MCF 10A (cell line): ENCODE data around the gene BAIAP3. TPM values are rescaled to one million over a fixed set of nuclear protein-coding genes. Genes with fewer than 3 reads are reported as not detected.

ENCODE experiments used
- BruUV-seq: library from RNA; stranded (reverse); fragments of 400-500 nt; replicated peaks from 2 replicates; lab custom pipeline; 2021; lab: Mats Ljungman, UMichigan
- CTCF ChIA-PET: fragments of 300-600 bp; sonication (Branson Sonifier 250); formaldehyde crosslinking; extraction: SDS; loops from one replicate; lab custom pipeline; 2021; ENCODE audit warnings: antibody characterized with exemption, inconsistent platforms; lab: Yijun Ruan, JAX
- POLR2A ChIA-PET: fragments of 300-600, 350-650 bp; sonication (Branson Sonifier 250); formaldehyde crosslinking; extraction: SDS; loops from one replicate; lab custom pipeline; 2020; ENCODE audit warnings: antibody characterized with exemption, inconsistent platforms; lab: Yijun Ruan, JAX
- DNase-seq: peaks from one replicate; pipeline ENCODE4 v3.0.0-alpha.2; 2018; ENCODE audit not compliant: unreplicated experiment
- H3K27ac Mint-ChIP-seq: one replicate; pipeline ENCODE4 v1.8.0; 2022; ENCODE audit warnings: mild to moderate bottlenecking, low read depth, mixed read lengths; ENCODE audit not compliant: unreplicated experiment
- H3K27me3 Mint-ChIP-seq: one replicate; pipeline ENCODE4 v1.8.0; 2022; ENCODE audit warnings: mixed read lengths; ENCODE audit not compliant: insufficient read depth, unreplicated experiment
- H3K36me3 Mint-ChIP-seq: one replicate; pipeline ENCODE4 v1.8.0; 2022; ENCODE audit warnings: mild to moderate bottlenecking, moderate library complexity, mixed read lengths; ENCODE audit not compliant: insufficient read depth, unreplicated experiment
- H3K4me1 Mint-ChIP-seq: one replicate; pipeline ENCODE4 v1.8.0; 2022; ENCODE audit warnings: mixed read lengths; ENCODE audit not compliant: insufficient read depth, unreplicated experiment
- H3K4me3 Mint-ChIP-seq: one replicate; pipeline ENCODE4 v1.8.0; 2022; ENCODE audit warnings: mild to moderate bottlenecking, moderate library complexity, mixed read lengths; ENCODE audit not compliant: unreplicated experiment
- H3K9me3 Mint-ChIP-seq: one replicate; pipeline ENCODE4 v1.8.0; 2022; ENCODE audit warnings: mixed read lengths; ENCODE audit not compliant: unreplicated experiment
- intact Hi-C: fragments of 100-400 bp; cut with micrococcal nuclease; formaldehyde crosslinking; loops from 2 replicates; pipeline ENCODE4 v1.14.1; 2022
- total RNA-seq: library from RNA; stranded (reverse); gene quantifications from 2 replicates; pipeline ENCODE4 v1.2.3, GENCODE V29; 2022
- TF ChIP-seq, protein P1 (sequence below): fragments of 200-600 bp; IDR thresholded peaks from one replicate; pipeline ENCODE4 v1.8.0; 2022; ENCODE audit warnings: antibody characterized with exemption, mild to moderate bottlenecking; ENCODE audit not compliant: unreplicated experiment

BAIAP3 gene
- total RNA-seq, 1 experiment from 2014 or later: 0.75 TPM

DNA sequence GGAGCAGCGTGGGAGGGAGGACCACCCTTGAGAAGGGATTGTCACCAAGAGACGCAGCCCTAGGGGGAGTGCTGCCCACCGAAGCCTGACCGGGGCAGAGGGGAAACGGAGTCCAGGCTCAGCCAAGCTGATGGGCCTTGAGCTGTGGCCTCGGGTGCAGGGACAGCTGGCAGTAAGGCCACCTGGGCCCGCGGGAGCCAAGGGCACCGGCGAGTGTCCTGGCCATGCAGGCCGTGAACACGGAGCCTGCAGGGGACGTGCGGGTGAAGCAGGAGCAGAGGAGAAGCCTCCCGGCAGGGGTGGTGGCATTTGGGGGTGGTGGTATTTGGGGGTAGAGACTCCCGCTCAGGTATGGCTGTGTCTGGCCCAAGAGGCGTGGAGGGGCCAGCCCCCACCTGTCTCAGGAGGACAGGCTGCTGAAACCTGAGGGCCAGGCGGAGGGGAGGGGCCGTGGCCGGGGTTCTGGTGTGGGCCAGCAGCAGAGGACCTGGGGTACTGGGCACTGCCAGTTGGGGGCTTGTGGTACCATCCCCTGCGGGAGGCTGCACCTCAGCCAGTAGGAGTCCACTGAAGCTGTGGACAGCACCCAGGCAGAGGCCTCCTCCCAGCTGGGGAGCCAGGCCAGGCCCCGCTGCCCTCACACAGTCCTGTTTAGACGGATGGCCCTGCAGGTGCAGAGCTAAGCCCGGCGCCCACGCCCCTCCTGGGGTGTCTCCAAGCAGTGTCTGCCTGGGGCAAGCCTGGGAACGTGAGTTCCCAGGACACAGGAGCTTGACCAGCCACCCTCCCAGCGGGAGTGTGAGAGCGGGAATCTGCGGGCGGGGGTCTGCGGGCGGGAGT is 22.8 kb downstream of the BAIAP3 start:
- Mint-ChIP-seq H3K36me3 (peaks cover 33% of the 10 kb centered on the region), H3K27ac (no peak overlapping the region), H3K4me3 (no peak overlapping the region), H3K9me3 (no peaks in the 10 kb centered on the region), H3K27me3 (no peaks in the 10 kb centered on the region), H3K4me1 (peaks cover 36% of the 10 kb centered on the region)
- no peak for DNase-seq
- no TSS peak for BruUV-seq
- TF ChIP-seq, protein P1, sequence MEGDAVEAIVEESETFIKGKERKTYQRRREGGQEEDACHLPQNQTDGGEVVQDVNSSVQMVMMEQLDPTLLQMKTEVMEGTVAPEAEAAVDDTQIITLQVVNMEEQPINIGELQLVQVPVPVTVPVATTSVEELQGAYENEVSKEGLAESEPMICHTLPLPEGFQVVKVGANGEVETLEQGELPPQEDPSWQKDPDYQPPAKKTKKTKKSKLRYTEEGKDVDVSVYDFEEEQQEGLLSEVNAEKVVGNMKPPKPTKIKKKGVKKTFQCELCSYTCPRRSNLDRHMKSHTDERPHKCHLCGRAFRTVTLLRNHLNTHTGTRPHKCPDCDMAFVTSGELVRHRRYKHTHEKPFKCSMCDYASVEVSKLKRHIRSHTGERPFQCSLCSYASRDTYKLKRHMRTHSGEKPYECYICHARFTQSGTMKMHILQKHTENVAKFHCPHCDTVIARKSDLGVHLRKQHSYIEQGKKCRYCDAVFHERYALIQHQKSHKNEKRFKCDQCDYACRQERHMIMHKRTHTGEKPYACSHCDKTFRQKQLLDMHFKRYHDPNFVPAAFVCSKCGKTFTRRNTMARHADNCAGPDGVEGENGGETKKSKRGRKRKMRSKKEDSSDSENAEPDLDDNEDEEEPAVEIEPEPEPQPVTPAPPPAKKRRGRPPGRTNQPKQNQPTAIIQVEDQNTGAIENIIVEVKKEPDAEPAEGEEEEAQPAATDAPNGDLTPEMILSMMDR: no peak
- ChIA-PET POLR2A (no interaction called here), CTCF (interaction anchor here (0.5 kb wide), 1 partner anchor 47 kb away, joined by 3 read pairs; no protein-coding TSS in a partner anchor)
- intact Hi-C loops: no loop called here

DNA sequence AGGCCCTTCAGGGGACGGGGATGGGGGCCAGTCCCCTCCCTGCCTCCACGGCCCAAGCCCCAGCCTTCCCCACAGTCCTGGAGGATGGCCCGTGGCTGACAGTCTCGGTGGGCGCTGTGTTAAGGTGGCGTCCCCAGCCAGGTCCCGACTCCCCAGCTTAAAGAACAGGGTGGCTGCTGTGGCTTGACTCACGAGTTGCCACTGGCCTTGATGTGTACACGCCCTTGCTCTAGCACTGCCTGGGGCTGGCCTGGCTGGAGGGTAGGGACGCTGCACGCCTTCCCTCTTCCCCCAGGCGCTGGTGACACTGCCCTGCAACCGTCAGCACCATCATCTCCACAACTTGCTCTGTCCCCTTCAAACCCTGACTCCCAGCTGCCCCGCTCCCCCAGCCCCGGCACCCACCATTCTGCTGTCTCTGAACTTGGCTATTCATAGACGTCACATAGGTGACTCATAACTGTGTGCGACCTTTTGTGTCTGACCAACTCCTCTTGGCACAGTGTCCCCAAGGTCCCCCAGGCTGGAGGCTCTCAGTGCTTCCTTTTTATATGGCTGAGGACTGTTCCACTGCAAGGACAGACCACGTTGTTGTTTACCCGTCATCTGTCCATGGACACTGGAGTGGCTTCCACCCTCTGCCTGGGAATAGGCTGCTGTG is 24.6 kb downstream of the BAIAP3 start:
- DNase-seq: no peak
- intact Hi-C loops: no loop called here
- no TSS peak for BruUV-seq
- no peaks in the 10 kb centered on the region for H3K9me3 Mint-ChIP-seq
- POLR2A ChIA-PET: no interaction called here
- no peak overlapping the region for H3K4me3 Mint-ChIP-seq
- CTCF ChIA-PET: interaction anchor here (0.6 kb wide), 1 partner anchor 646 kb away, joined by 3 read pairs; no protein-coding TSS in a partner anchor
- H3K36me3 Mint-ChIP-seq: peaks cover 28% of the 10 kb centered on the region
- H3K27me3 Mint-ChIP-seq: no peaks in the 10 kb centered on the region
- peaks cover 28% of the 10 kb centered on the region for H3K4me1 Mint-ChIP-seq
- TF ChIP-seq, protein P1: no peak
- no peak overlapping the region for H3K27ac Mint-ChIP-seq

DNA sequence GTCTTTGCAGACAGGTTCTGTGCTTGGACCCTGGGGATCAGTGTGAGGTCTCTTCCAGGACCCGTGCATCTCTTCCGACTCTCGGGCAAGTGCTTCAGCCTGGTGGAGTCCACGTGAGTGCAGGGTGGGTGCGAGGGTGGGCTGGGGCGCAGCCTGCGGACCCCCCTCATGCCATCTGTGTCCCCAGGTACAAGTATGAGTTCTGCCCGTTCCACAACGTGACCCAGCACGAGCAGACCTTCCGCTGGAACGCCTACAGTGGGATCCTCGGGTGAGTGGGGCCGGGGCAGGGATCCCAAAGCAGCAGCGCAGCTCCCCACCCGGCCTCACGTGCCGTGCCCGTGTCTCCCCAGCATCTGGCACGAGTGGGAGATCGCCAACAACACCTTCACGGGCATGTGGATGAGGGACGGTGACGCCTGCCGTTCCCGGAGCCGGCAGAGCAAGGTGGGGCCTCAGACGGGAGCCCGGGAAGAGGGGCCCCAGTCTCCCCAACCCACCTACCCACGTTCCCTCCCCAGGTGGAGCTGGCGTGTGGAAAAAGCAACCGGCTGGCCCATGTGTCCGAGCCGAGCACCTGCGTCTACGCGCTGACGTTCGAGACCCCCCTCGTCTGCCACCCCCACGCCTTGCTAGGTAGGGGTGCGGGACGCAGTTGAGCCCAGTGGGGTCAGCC is 28.4 kb downstream of the BAIAP3 start:
- intact Hi-C loops: no loop called here
- TF ChIP-seq, protein P1: no peak
- Mint-ChIP-seq H3K4me1 (peaks cover 6% of the 10 kb centered on the region), H3K4me3 (no peak overlapping the region), H3K27ac (no peak overlapping the region), H3K27me3 (no peaks in the 10 kb centered on the region), H3K36me3 (peaks cover 33% of the 10 kb centered on the region), H3K9me3 (no peaks in the 10 kb centered on the region)
- ChIA-PET CTCF (interaction anchor here (0.6 to 0.7 kb wide), 2 partner anchors 40 to 330 kb away, joined by 3 to 4 read pairs; no protein-coding TSS in a partner anchor), POLR2A (no interaction called here)
- no TSS peak for BruUV-seq
- DNase-seq: no peak
